Adrenal gland (tissue), 12 donors: ENCODE data around the gene EHBP1L1. TPM values are rescaled to one million over a fixed set of nuclear protein-coding genes. Genes with fewer than 3 reads are reported as not detected.

Experiments used
- DNase-seq, 7 donors: peaks; one replicate each; pipeline ENCODE4 v3.0.0-alpha.2; 2019 to 2020
- H3K27ac ChIP-seq, 5 donors: fragments of 200-600 bp; sonication (generic) in 4 of 5; 1 replicate in 3 of 5; 2 replicates in 2 of 5; pipeline versions ENCODE4 v1.5.1 to v1.8.0; 2016 to 2020; ENCODE audit warnings: mild to moderate bottlenecking in 1 of 5
- H3K27me3 ChIP-seq: fragments of 200-600 bp; 2 replicates; pipeline ENCODE4 v1.8.0; 2021
- H3K36me3 ChIP-seq, 2 donors: fragments of 200-600 bp; replicated peaks in 1 of 2; 1 replicate in 1 of 2; 2 replicates in 1 of 2; pipeline versions ENCODE4 v1.5.1 to v1.8.0; 2018 to 2022
- H3K4me1 ChIP-seq, 2 donors: fragments of 200-600 bp; replicated peaks in 1 of 2; 1 replicate in 1 of 2; 2 replicates in 1 of 2; pipeline versions ENCODE4 v1.5.1 to v1.8.0; 2018 to 2021
- H3K4me3 ChIP-seq, 4 donors: fragments of 200-600 bp; sonication (generic) in 3 of 4; one replicate each; pipeline ENCODE4 v1.5.1; 2016 to 2018
- H3K9me3 ChIP-seq, 3 donors: fragments of 200-600 bp; sonication (generic) in 1 of 3; replicated peaks in 1 of 3; 1 replicate in 2 of 3; 2 replicates in 1 of 3; pipeline versions ENCODE4 v1.5.1 to v1.8.0; 2016 to 2021
- CTCF ChIP-seq, 6 experiments: fragments of 450-650 bp in 4 of 6; fragments of 200-600 bp in 2 of 6; sonication (generic) in 1 of 6; IDR thresholded peaks; 1 replicate in 5 of 6; 2 replicates in 1 of 6; pipeline versions ENCODE4 v1.5.1 to v1.8.0; 2016 to 2021; ENCODE audit warnings: antibody characterized with exemption in 6 of 6, mild to moderate bottlenecking in 2 of 6, moderate library complexity in 1 of 6
- POLR2A ChIP-seq, 2 donors: fragments of 450-650 bp; IDR thresholded peaks; one replicate each; pipeline ENCODE4 v1.6.1; 2017; ENCODE audit warnings: antibody characterized with exemption in 2 of 2, mild to moderate bottlenecking in 2 of 2, moderate library complexity in 1 of 2
- WGBS, 4 donors: extraction: QIAGEN DNeasy Blood & Tissue Kit in 2 of 4; methylation state at CpG; one replicate each; pipeline versions ENCODE4 v1.1.5 to v1.1.7; 2013 to 2017; 5-methylcytosine and 5-hydroxymethylcytosine counted together
- intact Hi-C, 2 donors: fragments of 100-400 bp; cut with DNase I; formaldehyde crosslinking; loops; one replicate each; pipeline versions ENCODE4 v1.14.1 to v1.15.0; 2022 to 2023
- microRNA-seq, 3 donors: library from miRNA; unstranded; fragments of <30 nt; microRNA quantifications; one replicate each; pipeline ENCODE4, GENCODE V29; 2017 to 2020
- polyA plus RNA-seq, 3 donors: library from polyadenylated mRNA; stranded (reverse); fragments of 200-250 nt in 2 of 3; fragments of 350-450 nt in 1 of 3; fragmentation: Illumina TruSeq in 1 of 3; extraction: RNeasy Lipid Tissue Mini Kit (QIAGEN cat#74804) in 1 of 3; gene quantifications; one replicate each; pipeline ENCODE4 v1.2.3, GENCODE V29; 2013 to 2014
- small RNA-seq, 2 donors: library from RNA; depleted of rRNA; stranded (forward); fragments of <200 nt; gene quantifications; one replicate each; pipeline ENCODE3, GENCODE V24; 2016
- total RNA-seq, 9 donors: library from RNA; depleted of rRNA in 4 of 9; stranded (reverse); fragments of >200 nt in 4 of 9; fragments of 120-200 nt in 1 of 9; fragmentation: NEBNext Ultra II Directional in 1 of 9; extraction: Animal tissue kit (Norgen Biotek cat#: 25700) in 1 of 9; gene quantifications; one replicate each; pipeline versions ENCODE4 v1.1.0 to v1.2.4, GENCODE V29; 2013 to 2023
- donor health status: healthy with polysubstance abuse.
- donor health status: Bipolar disorder and iron deficiency.
- donor health status: DM: yes; HTN: yes; CAD: no.
- donor health status: DM: no; HTN: no; CAD: no.
- donor health status: DM: no; HTN: no; CAD: no.
- donor health status: DM: yes; HTN: yes; CAD: no.

EHBP1L1 gene
- total and polyA plus RNA-seq, 12 donors, result 8.7 to 68.0 (median 34.5) TPM

- Histone ChIP-seq H3K27me3 (no peaks in the 10 kb centered on the region), H3K27ac (peak overlapping the region; percentile 24 to 94 (median 68)), H3K36me3 (peaks cover 0 to 35% of the 10 kb centered on the region in 2 donors), H3K4me3 (peak overlapping the region in 1 of 4 donors; percentile 72), H3K4me1 (peaks cover 26 to 48% of the 10 kb centered on the region in 2 donors), H3K9me3 (no peaks in the 10 kb centered on the region)
- intact Hi-C loops, result no loop called here
- WGBS, 4 donors, result 57 to 82% (median 72%) methylated on average over 3 to 8 of the region's 8 CpGs
- DNase-seq, result peak in 4 of 7 donors; percentile 58 to 80 (median 64)
- no peak for TF ChIP-seq CTCF (IDR thresholded peaks at IDR 0.05)
- TF ChIP-seq POLR2A (IDR thresholded peaks at IDR 0.05), result no peak
Observed at GRCh38 chr11:65639623-65640482, 64.0 kb downstream of the EHBP1L1 start.

- H3K27ac ChIP-seq, result peak overlapping the region; percentile 24 to 94 (median 68)
- H3K27me3 ChIP-seq, result no peaks in the 10 kb centered on the region
- 67 to 84% (median 71%) methylated on average over 11 to 35 of the region's 35 CpGs for WGBS, 4 donors
- peak in 4 of 7 donors; percentile 62 to 79 (median 66) for DNase-seq
- TF ChIP-seq POLR2A (IDR thresholded peaks at IDR 0.05) (no peak), CTCF (IDR thresholded peaks at IDR 0.05) (no peak)
- intact Hi-C loops, result no loop called here
- peaks cover 26 to 48% of the 10 kb centered on the region in 2 donors for H3K4me1 ChIP-seq
- peaks cover 0 to 26% of the 10 kb centered on the region in 2 donors for H3K36me3 ChIP-seq
- no peaks in the 10 kb centered on the region for H3K9me3 ChIP-seq
- H3K4me3 ChIP-seq, result peak overlapping the region in 1 of 4 donors; percentile 38
Observed at GRCh38 chr11:65640483-65641296, 64.8 kb downstream of the EHBP1L1 start.

GRCh38 chr11:65641297-65642013 lies 65.6 kb downstream of the EHBP1L1 start:
- no peaks in the 10 kb centered on the region for H3K9me3 ChIP-seq
- TF ChIP-seq POLR2A (IDR thresholded peaks at IDR 0.05) (no peak), CTCF (IDR thresholded peaks at IDR 0.05) (no peak)
- H3K27me3 ChIP-seq, result no peaks in the 10 kb centered on the region
- intact Hi-C loops, result no loop called here
- H3K36me3 ChIP-seq, result peaks cover 0 to 19% of the 10 kb centered on the region in 2 donors
- 71 to 84% (median 80%) methylated on average over 4 to 16 of the region's 16 CpGs for WGBS, 4 donors
- peak overlapping the region in 3 of 5 donors; percentile 11 to 94 (median 68) for H3K27ac ChIP-seq
- no peak for DNase-seq
- peak overlapping the region in 1 of 4 donors; percentile 38 for H3K4me3 ChIP-seq
- H3K4me1 ChIP-seq, result peaks cover 26 to 48% of the 10 kb centered on the region in 2 donors

Small RNA genes within 50 kb of the gene (microRNA-seq; reads per million reads assigned to microRNA genes)
- 0 to 0.89 (median 0) reads per million in 3 donors for gene MIR4690

Small RNA genes within 50 kb of the gene (small RNA-seq; reads per million reads assigned to genes)
- 0 reads per million in 2 donors for gene AP001362.1
- gene MIR4690, result 0 reads per million in 2 donors

Other genes starting within 250 kb of the EHBP1L1 start
- 10 to 100 TPM; 28.3 to 73.7 (median 49.1) TPM for gene DPF2, start 242.2 kb upstream of the EHBP1L1 start, total RNA-seq
- gene DPF2, start 242.2 kb upstream of the EHBP1L1 start, polyA plus RNA-seq, result 10 to 100 TPM; 23.2 to 34.7 (median 30.4) TPM
- under 1 TPM; 0.11 to 0.96 (median 0.33) TPM for gene TIGD3, start 221.3 kb upstream of the EHBP1L1 start, total RNA-seq
- gene TIGD3, start 221.3 kb upstream of the EHBP1L1 start, polyA plus RNA-seq, result under 1 TPM in 2 of 3 donors, not detected in 1; 0.27 to 0.40 TPM
- 10 to 100 TPM in 1 of 9 donors, 1 to 10 TPM in 8; 1.1 to 12.7 (median 6.0) TPM for gene SLC25A45, start 193.4 kb upstream of the EHBP1L1 start, total RNA-seq
- 10 to 100 TPM in 2 of 3 donors, 1 to 10 TPM in 1; 2.4 to 21.0 (median 14.7) TPM for gene SLC25A45, start 193.4 kb upstream of the EHBP1L1 start, polyA plus RNA-seq
- 10 to 100 TPM; 17.6 to 52.1 (median 39.6) TPM for gene FRMD8, start 189.4 kb upstream of the EHBP1L1 start, total RNA-seq
- gene FRMD8, start 189.4 kb upstream of the EHBP1L1 start, polyA plus RNA-seq, result 10 to 100 TPM in 2 of 3 donors, 1 to 10 TPM in 1; 5.3 to 21.3 (median 20.4) TPM
- gene NEAT1, start 153.3 kb upstream of the EHBP1L1 start, total RNA-seq, result 1,000 to 10,000 TPM in 3 of 9 donors, 100 to 1,000 TPM in 4, 10 to 100 TPM in 2; 20.9 to 1,661 (median 217) TPM
- gene NEAT1, start 153.3 kb upstream of the EHBP1L1 start, polyA plus RNA-seq, result 1,000 to 10,000 TPM in 2 of 3 donors, 100 to 1,000 TPM in 1; 216 to 6,838 (median 2,645) TPM
- gene MALAT1, start 77.0 kb upstream of the EHBP1L1 start, total RNA-seq, result over 10,000 TPM in 5 of 9 donors, 1,000 to 10,000 TPM in 4; 5,921 to 17,143 (median 10,534) TPM
- gene MALAT1, start 77.0 kb upstream of the EHBP1L1 start, polyA plus RNA-seq, result 1,000 to 10,000 TPM in 1 of 3 donors, 100 to 1,000 TPM in 2; 237 to 9,519 (median 973) TPM
- gene SCYL1, start 51.0 kb upstream of the EHBP1L1 start, total RNA-seq, result 100 to 1,000 TPM; 105 to 240 (median 147) TPM
- gene SCYL1, start 51.0 kb upstream of the EHBP1L1 start, polyA plus RNA-seq, result 100 to 1,000 TPM in 2 of 3 donors, 10 to 100 TPM in 1; 52.3 to 395 (median 329) TPM
- 100 to 1,000 TPM in 7 of 9 donors, 10 to 100 TPM in 2; 43.4 to 362 (median 218) TPM for gene LTBP3, start 17.7 kb upstream of the EHBP1L1 start, total RNA-seq
- 100 to 1,000 TPM in 2 of 3 donors, 10 to 100 TPM in 1; 40.2 to 323 (median 265) TPM for gene LTBP3, start 17.7 kb upstream of the EHBP1L1 start, polyA plus RNA-seq
- 10 to 100 TPM; 34.0 to 83.4 (median 51.2) TPM for gene ZNRD2, start 5.6 kb upstream of the EHBP1L1 start, total RNA-seq
- 100 to 1,000 TPM in 2 of 3 donors, 1 to 10 TPM in 1; 9.4 to 135 (median 120) TPM for gene ZNRD2, start 5.6 kb upstream of the EHBP1L1 start, polyA plus RNA-seq
- gene FAM89B, start 3.5 kb upstream of the EHBP1L1 start, total RNA-seq, result 10 to 100 TPM; 28.0 to 77.1 (median 41.7) TPM
- 10 to 100 TPM in 2 of 3 donors, 1 to 10 TPM in 1; 7.0 to 64.4 (median 50.1) TPM for gene FAM89B, start 3.5 kb upstream of the EHBP1L1 start, polyA plus RNA-seq
- 1 to 10 TPM in 1 of 9 donors, under 1 TPM in 4, not detected in 4; 0.06 to 1.5 (median 0.23) TPM for gene KCNK7, start 19.7 kb downstream of the EHBP1L1 start, total RNA-seq
- gene KCNK7, start 19.7 kb downstream of the EHBP1L1 start, polyA plus RNA-seq, result 10 to 100 TPM in 1 of 3 donors, 1 to 10 TPM in 1, not detected in 1; 2.4 to 12.5 TPM
- gene MAP3K11, start 38.2 kb downstream of the EHBP1L1 start, total RNA-seq, result 10 to 100 TPM; 20.7 to 84.4 (median 55.7) TPM
- 100 to 1,000 TPM in 1 of 3 donors, 10 to 100 TPM in 2; 11.1 to 143 (median 85.2) TPM for gene MAP3K11, start 38.2 kb downstream of the EHBP1L1 start, polyA plus RNA-seq
- 10 to 100 TPM; 11.7 to 45.0 (median 41.2) TPM for gene PCNX3, start 39.7 kb downstream of the EHBP1L1 start, total RNA-seq
- 10 to 100 TPM in 2 of 3 donors, 1 to 10 TPM in 1; 9.0 to 29.9 (median 19.2) TPM for gene PCNX3, start 39.7 kb downstream of the EHBP1L1 start, polyA plus RNA-seq
- 100 to 1,000 TPM in 1 of 9 donors, 10 to 100 TPM in 8; 28.0 to 108 (median 74.1) TPM for gene SIPA1, start 62.0 kb downstream of the EHBP1L1 start, total RNA-seq
- gene SIPA1, start 62.0 kb downstream of the EHBP1L1 start, polyA plus RNA-seq, result 100 to 1,000 TPM in 2 of 3 donors, 1 to 10 TPM in 1; 8.7 to 377 (median 171) TPM
- 10 to 100 TPM; 19.3 to 76.2 (median 69.5) TPM for gene RELA, start 86.9 kb downstream of the EHBP1L1 start, total RNA-seq
- 10 to 100 TPM; 38.2 to 64.6 (median 46.7) TPM for gene RELA, start 86.9 kb downstream of the EHBP1L1 start, polyA plus RNA-seq
- 10 to 100 TPM; 55.9 to 89.6 (median 62.8) TPM for gene KAT5, start 136.2 kb downstream of the EHBP1L1 start, total RNA-seq
- gene KAT5, start 136.2 kb downstream of the EHBP1L1 start, polyA plus RNA-seq, result 100 to 1,000 TPM in 2 of 3 donors, 10 to 100 TPM in 1; 52.0 to 199 (median 107) TPM
- 100 to 1,000 TPM in 6 of 9 donors, 10 to 100 TPM in 3; 69.7 to 170 (median 112) TPM for gene RNASEH2C, start 144.7 kb downstream of the EHBP1L1 start, total RNA-seq
- gene RNASEH2C, start 144.7 kb downstream of the EHBP1L1 start, polyA plus RNA-seq, result 100 to 1,000 TPM in 1 of 3 donors, 10 to 100 TPM in 2; 13.5 to 109 (median 79.5) TPM
- gene AP5B1, start 204.9 kb downstream of the EHBP1L1 start, total RNA-seq, result 10 to 100 TPM in 8 of 9 donors, 1 to 10 TPM in 1; 4.8 to 30.8 (median 17.2) TPM
- gene AP5B1, start 204.9 kb downstream of the EHBP1L1 start, polyA plus RNA-seq, result 1 to 10 TPM; 1.9 to 8.2 (median 3.4) TPM
- gene OVOL1, start 211.0 kb downstream of the EHBP1L1 start, total RNA-seq, result not detected
- under 1 TPM in 1 of 3 donors, not detected in 2; 0.07 TPM for gene OVOL1, start 211.0 kb downstream of the EHBP1L1 start, polyA plus RNA-seq